Thyroid gland (tissue), 4 donors: ENCODE measurements around the gene CLSTN2.

ENCODE experiments used
- CTCF ChIP-seq, 6 experiments: fragments of 200-600 bp in 3 of 6; fragments of 450-650 bp in 3 of 6; sonication (generic) in 3 of 6; IDR thresholded peaks; one replicate each; pipeline ENCODE4 v1.5.1; 2016 to 2019; ENCODE audit warnings: antibody characterized with exemption in 6 of 6, mild to moderate bottlenecking in 2 of 6, inconsistent platforms in 1 of 6, moderate library complexity in 1 of 6
- POLR2A ChIP-seq, 2 donors: fragments of 450-650 bp; IDR thresholded peaks; one replicate each; pipeline ENCODE4 v1.6.1; 2017; ENCODE audit warnings: antibody characterized with exemption in 2 of 2, mild to moderate bottlenecking in 2 of 2, moderate library complexity in 1 of 2

DNA sequence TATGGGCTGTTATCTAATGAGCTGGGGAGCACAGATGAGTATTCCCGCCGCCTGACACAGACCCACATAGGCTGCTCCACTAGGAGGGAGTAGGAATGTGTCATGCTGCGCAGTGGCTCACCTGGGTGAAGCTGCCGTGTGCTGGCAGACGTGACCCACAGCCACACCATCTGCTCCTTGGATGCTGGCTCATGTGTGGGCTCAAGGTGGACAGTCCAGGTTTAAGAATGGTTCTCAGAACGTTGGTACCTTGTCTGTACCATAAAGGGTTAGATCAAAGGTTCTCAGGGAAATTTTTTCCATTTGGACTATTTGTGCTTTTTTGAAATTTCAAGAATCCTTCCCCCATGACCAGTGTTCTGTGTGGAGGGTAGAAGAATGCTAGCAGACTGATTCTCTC lies 403.9 kb downstream of the CLSTN2 start:
- TF ChIP-seq CTCF (IDR thresholded peaks at IDR 0.05): no peak
- no peak for TF ChIP-seq POLR2A (IDR thresholded peaks at IDR 0.05)
